PC-9 (cell line): ENCODE results near the gene AQP9. TPM values are rescaled to one million over a fixed set of nuclear protein-coding genes. Genes with fewer than 3 reads are reported as not detected.
"Not testable (repeated sequence)": the region's sequence is repeated elsewhere in the genome, so short reads cannot be mapped to it uniquely, and the experiment has no call there.

Experiments used
- BruUV-seq: library from RNA; stranded (reverse); fragments of 400-500 nt; replicated peaks from 2 replicates; lab custom pipeline; 2021; lab: Mats Ljungman, UMichigan
- CTCF ChIA-PET: fragments of 300-600 bp; sonication (Branson Sonifier 250); formaldehyde crosslinking; loops from one replicate; lab custom pipeline; 2022; ENCODE audit warnings: antibody characterized with exemption; lab: Charles Lee
- POLR2A ChIA-PET: fragments of 300-600 bp; sonication (Branson Sonifier 250); formaldehyde crosslinking; loops from one replicate; lab custom pipeline; 2022; ENCODE audit warnings: antibody characterized with exemption; ENCODE audit not compliant: unreplicated experiment; lab: Charles Lee
- DNase-seq, 2 experiments: peaks; one replicate each; pipeline versions ENCODE4 v3.0.0 to v3.0.0-alpha.2; 2015 to 2022; ENCODE audit warnings: mixed read lengths in 1 of 2
- H2AFZ ChIP-seq: fragments of 200-600 bp; sonication (generic); 2 replicates; pipeline ENCODE4 v1.8.1; 2017; ENCODE audit warnings: antibody characterized with exemption
- H3F3A ChIP-seq: fragments of 200-600 bp; sonication (generic); 2 replicates; pipeline ENCODE4 v1.8.1; 2017; ENCODE audit warnings: antibody characterized with exemption, mild to moderate bottlenecking, low read depth; ENCODE audit not compliant: insufficient read depth
- H3K27ac ChIP-seq: fragments of 200-600 bp; sonication (generic); 2 replicates; pipeline ENCODE4 v1.6.1; 2016; ENCODE audit warnings: mixed run types
- H3K27me3 ChIP-seq: fragments of 200-600 bp; sonication (generic); 2 replicates; pipeline ENCODE4 v1.6.1; 2016; ENCODE audit warnings: low read depth, mixed run types; ENCODE audit not compliant: insufficient read depth
- H3K36me3 ChIP-seq: fragments of 200-600 bp; sonication (generic); 2 replicates; pipeline ENCODE4 v1.6.1; 2016; ENCODE audit warnings: low read depth, mixed run types
- H3K4me1 ChIP-seq: fragments of 200-600 bp; sonication (generic); replicated peaks from 2 replicates; pipeline ENCODE4 v1.6.1; 2016; ENCODE audit warnings: mixed run types; ENCODE audit not compliant: insufficient read depth
- H3K4me2 ChIP-seq: fragments of 200-600 bp; sonication (generic); 2 replicates; pipeline ENCODE4 v1.6.1; 2017; ENCODE audit warnings: mixed run types
- H3K4me3 ChIP-seq: fragments of 200-600 bp; sonication (generic); 2 replicates; pipeline ENCODE4 v1.6.1; 2016; ENCODE audit warnings: mixed run types
- H3K79me2 ChIP-seq: fragments of 200-600 bp; sonication (generic); 2 replicates; pipeline ENCODE4 v1.6.1; 2017; ENCODE audit warnings: low read depth, mixed run types
- H3K9me2 ChIP-seq: fragments of 200-600 bp; sonication (generic); 2 replicates; pipeline ENCODE4 v1.8.1; 2017; ENCODE audit warnings: mild to moderate bottlenecking; ENCODE audit not compliant: insufficient read depth
- H3K9me3 ChIP-seq: fragments of 200-600 bp; sonication (generic); 2 replicates; pipeline ENCODE4 v1.8.1; 2016; ENCODE audit warnings: low read depth; ENCODE audit not compliant: insufficient read depth
- H4K20me1 ChIP-seq: fragments of 200-600 bp; sonication (generic); 2 replicates; pipeline ENCODE4 v1.8.1; 2017; ENCODE audit not compliant: insufficient read depth
- EZH2 ChIP-seq: fragments of 200-600 bp; sonication (generic); IDR thresholded peaks from 2 replicates; pipeline ENCODE4 v1.8.0; 2017; ENCODE audit warnings: antibody characterized with exemption, low read depth
- intact Hi-C: fragments of 100-400 bp; cut with micrococcal nuclease; formaldehyde crosslinking; loops from one replicate; pipeline ENCODE4 v1.10.0; 2022; ENCODE audit not compliant: unreplicated experiment
- total RNA-seq: library from RNA; stranded (reverse); gene quantifications from 2 replicates; pipeline ENCODE4 v1.2.3, GENCODE V29; 2021
- TF ChIP-seq, protein P1 (sequence below): fragments of 200-600 bp; sonication (generic); conservative IDR thresholded peaks from 2 replicates; pipeline ENCODE4 v1.6.1; 2017; ENCODE audit warnings: mixed run types, antibody characterized with exemption, mild to moderate bottlenecking, moderate library complexity

AQP9 gene
- total RNA-seq, 1 experiment from 2014 or later = not detected

DNA sequence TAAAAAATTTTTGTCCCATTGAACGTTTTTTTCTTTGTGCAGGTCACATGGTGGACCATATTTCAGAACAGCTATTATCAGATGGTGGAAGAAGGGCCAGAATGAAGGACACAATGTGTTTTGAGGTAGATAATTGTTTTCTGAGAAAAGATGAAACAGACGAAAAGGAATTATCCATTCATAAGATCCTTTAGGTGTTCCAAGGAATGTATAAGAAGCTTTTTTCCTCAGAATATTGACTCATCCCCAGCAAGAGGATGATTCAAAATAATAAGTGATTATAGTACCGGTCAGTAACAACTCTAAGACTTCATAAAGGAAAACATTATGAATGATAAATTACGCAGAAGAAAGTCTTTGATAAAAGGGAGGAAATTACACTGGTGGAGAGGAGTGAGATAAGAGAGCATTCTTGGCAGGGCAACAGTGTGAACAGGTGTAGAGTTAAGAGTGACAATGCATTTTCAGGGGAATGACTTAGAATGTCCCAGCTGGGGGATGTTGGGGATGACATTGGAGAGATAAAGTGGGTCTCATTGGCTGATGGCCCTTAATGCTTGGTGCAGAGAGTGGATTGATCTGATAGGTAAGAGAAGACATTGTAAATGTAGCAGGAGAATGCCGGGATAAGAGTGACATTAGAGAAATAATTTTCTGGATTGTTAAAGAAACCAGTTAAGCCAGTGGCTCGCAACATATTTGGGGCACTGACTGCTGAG is 27.0 kb upstream of the AQP9 start:
- Histone ChIP-seq H3K27me3 (no peaks in the 10 kb centered on the region), H3K9me3 (no peaks in the 10 kb centered on the region), H2AFZ (no peak overlapping the region), H3K4me1 (no peaks in the 10 kb centered on the region), H3K4me2 (no peak overlapping the region), H3K36me3 (no peaks in the 10 kb centered on the region), H3F3A (no peaks in the 10 kb centered on the region), H3K27ac (no peak overlapping the region), H3K9me2 (no peaks in the 10 kb centered on the region), H3K79me2 (no peaks in the 10 kb centered on the region), H4K20me1 (no peaks in the 10 kb centered on the region), H3K4me3 (no peak overlapping the region)
- intact Hi-C loops = no loop called here
- TF ChIP-seq EZH2 = no peak
- TF ChIP-seq, protein P1, sequence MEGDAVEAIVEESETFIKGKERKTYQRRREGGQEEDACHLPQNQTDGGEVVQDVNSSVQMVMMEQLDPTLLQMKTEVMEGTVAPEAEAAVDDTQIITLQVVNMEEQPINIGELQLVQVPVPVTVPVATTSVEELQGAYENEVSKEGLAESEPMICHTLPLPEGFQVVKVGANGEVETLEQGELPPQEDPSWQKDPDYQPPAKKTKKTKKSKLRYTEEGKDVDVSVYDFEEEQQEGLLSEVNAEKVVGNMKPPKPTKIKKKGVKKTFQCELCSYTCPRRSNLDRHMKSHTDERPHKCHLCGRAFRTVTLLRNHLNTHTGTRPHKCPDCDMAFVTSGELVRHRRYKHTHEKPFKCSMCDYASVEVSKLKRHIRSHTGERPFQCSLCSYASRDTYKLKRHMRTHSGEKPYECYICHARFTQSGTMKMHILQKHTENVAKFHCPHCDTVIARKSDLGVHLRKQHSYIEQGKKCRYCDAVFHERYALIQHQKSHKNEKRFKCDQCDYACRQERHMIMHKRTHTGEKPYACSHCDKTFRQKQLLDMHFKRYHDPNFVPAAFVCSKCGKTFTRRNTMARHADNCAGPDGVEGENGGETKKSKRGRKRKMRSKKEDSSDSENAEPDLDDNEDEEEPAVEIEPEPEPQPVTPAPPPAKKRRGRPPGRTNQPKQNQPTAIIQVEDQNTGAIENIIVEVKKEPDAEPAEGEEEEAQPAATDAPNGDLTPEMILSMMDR = no peak
- CTCF ChIA-PET = no interaction called here
- POLR2A ChIA-PET = no interaction called here
- DNase-seq = no peak
- BruUV-seq = no TSS peak

DNA sequence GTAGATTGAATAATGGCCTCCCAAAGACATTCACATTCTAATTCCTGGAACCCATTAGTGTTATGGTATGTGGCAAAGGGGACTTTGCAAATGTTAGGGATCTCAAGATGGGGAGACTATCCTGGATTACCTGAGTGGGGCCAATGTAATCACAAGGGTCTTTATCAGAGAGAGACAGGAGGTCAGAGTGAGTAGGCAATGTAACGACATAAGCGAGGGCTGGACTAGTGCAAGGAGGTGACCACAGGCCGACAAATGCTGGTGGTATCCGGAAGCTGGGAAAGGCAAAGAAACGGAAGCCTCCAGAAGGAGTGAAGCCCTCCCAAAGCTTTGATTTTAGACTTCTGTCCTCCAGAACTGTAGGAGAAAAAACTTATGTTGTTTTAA is 26.5 kb upstream of the AQP9 start:
- Histone ChIP-seq H3K4me2 (no peak overlapping the region), H3K36me3 (no peaks in the 10 kb centered on the region), H2AFZ (no peak overlapping the region), H3K27me3 (no peaks in the 10 kb centered on the region), H3K4me1 (no peaks in the 10 kb centered on the region), H3K9me2 (no peaks in the 10 kb centered on the region), H4K20me1 (no peaks in the 10 kb centered on the region), H3K27ac (no peak overlapping the region), H3K79me2 (no peaks in the 10 kb centered on the region), H3K9me3 (no peaks in the 10 kb centered on the region), H3K4me3 (no peak overlapping the region), H3F3A (no peaks in the 10 kb centered on the region)
- intact Hi-C loops = no loop called here
- POLR2A ChIA-PET = no interaction called here
- CTCF ChIA-PET = no interaction called here
- no TSS peak for BruUV-seq
- no peak for DNase-seq
- no peak for TF ChIP-seq EZH2
- TF ChIP-seq, protein P1 = no peak

DNA sequence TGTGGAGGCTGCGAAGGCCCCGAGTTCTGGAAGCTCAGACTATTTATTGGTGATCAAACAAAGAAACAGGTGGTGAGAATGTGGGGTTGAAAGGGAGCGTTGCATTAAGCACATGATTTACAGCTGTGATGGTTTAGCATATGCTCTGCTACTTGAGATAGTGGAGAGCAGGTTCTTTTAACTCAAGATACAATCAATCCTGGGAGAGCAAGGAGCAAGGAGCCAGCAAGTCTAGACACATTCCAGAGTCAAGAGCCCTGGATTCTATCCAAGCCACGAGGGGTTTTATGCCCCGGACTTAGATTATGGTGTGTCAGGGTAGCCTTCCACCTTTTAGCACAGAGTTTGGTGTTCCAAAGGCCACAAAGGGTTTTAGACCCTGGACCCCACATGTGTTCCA is 24.8 kb upstream of the AQP9 start:
- CTCF ChIA-PET, H2AFZ ChIP-seq, DNase-seq, H3K27ac ChIP-seq, H3K27me3 ChIP-seq, intact Hi-C loops, BruUV-seq, H3F3A ChIP-seq, H3K36me3 ChIP-seq, H3K9me2 ChIP-seq, H3K4me1 ChIP-seq, H3K4me3 ChIP-seq, H3K4me2 ChIP-seq, H3K9me3 ChIP-seq, H4K20me1 ChIP-seq, H3K79me2 ChIP-seq, POLR2A ChIA-PET: not testable (repeated sequence)

DNA sequence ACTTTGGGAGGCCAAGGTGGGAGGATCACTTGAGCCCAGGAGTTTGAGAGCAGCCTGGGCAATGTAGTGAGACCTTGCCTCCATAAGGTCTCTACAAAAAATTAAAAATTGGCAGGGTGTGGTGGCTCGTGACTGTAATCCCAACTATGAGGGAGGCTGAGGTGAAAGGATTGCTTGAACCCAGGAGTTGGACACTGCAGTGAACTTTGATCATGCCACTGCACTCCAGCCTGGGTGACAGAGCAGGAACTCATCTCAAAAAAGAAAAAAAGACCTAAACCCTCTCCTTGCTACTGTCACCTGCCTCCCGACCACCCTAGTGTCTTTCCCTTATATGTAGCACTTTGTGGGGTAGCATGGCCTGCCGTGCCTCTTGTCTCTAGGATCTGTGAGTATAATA is 23.8 kb upstream of the AQP9 start:
- H3K36me3 ChIP-seq = no peaks in the 10 kb centered on the region
- CTCF ChIA-PET = no interaction called here
- POLR2A ChIA-PET = no interaction called here
- H3K4me1 ChIP-seq = no peaks in the 10 kb centered on the region
- no peak overlapping the region for H2AFZ ChIP-seq
- intact Hi-C loops = no loop called here
- BruUV-seq = no TSS peak
- H3K9me2 ChIP-seq = no peaks in the 10 kb centered on the region
- H4K20me1 ChIP-seq = no peaks in the 10 kb centered on the region
- no peak overlapping the region for H3K4me2 ChIP-seq
- H3K27me3 ChIP-seq = no peaks in the 10 kb centered on the region
- H3K79me2 ChIP-seq = no peaks in the 10 kb centered on the region
- H3K9me3 ChIP-seq = no peaks in the 10 kb centered on the region
- no peak overlapping the region for H3K27ac ChIP-seq
- TF ChIP-seq, protein P1 = no peak
- no peak for TF ChIP-seq EZH2
- no peak for DNase-seq
- H3F3A ChIP-seq = no peaks in the 10 kb centered on the region
- no peak overlapping the region for H3K4me3 ChIP-seq
